Esophagus (tissue), 2 donors: Measurements from ENCODE around the gene FLNC. TPM values are rescaled to one million over a fixed set of nuclear protein-coding genes. Genes with fewer than 3 reads are reported as not detected.

Experiments
- H3K27ac ChIP-seq, 2 donors: one replicate each; pipeline ENCODE4 v1.5.1; 2013; ENCODE audit warnings: low read depth in 2 of 2, mild to moderate bottlenecking in 2 of 2, inconsistent platforms in 1 of 2, low read length in 1 of 2, moderate library complexity in 1 of 2
- H3K27me3 ChIP-seq, 2 donors: one replicate each; pipeline ENCODE4 v1.6.1; 2013; ENCODE audit warnings: low read length in 2 of 2, control low read depth in 1 of 2, mild to moderate bottlenecking in 1 of 2; ENCODE audit not compliant: insufficient read depth in 2 of 2, control insufficient read depth in 1 of 2
- H3K36me3 ChIP-seq, 2 donors: one replicate each; pipeline ENCODE4 v1.6.1; 2013; ENCODE audit warnings: low read length in 1 of 2; ENCODE audit not compliant: control insufficient read depth in 2 of 2, insufficient read depth in 2 of 2
- H3K4me1 ChIP-seq, 2 donors: one replicate each; pipeline ENCODE4 v1.6.1; 2013; ENCODE audit warnings: low read length in 1 of 2; ENCODE audit not compliant: control insufficient read depth in 2 of 2, insufficient read depth in 2 of 2
- H3K4me3 ChIP-seq, 2 donors: one replicate each; pipeline ENCODE4 v1.5.1; 2013; ENCODE audit warnings: low read length in 2 of 2, mild to moderate bottlenecking in 2 of 2, low read depth in 1 of 2, moderate library complexity in 1 of 2
- H3K9me3 ChIP-seq, 2 donors: one replicate each; pipeline ENCODE4 v1.6.1; 2013; ENCODE audit warnings: mild to moderate bottlenecking in 2 of 2, low read depth in 1 of 2, low read length in 1 of 2, moderate library complexity in 1 of 2; ENCODE audit not compliant: control insufficient read depth in 2 of 2, insufficient read depth in 1 of 2
- WGBS, 2 donors: extraction: QIAGEN DNeasy Blood & Tissue Kit; methylation state at CpG; one replicate each; pipeline ENCODE4 v1.1.7; 2013; 5-methylcytosine and 5-hydroxymethylcytosine counted together
- polyA plus RNA-seq, 2 donors: library from polyadenylated mRNA; stranded (reverse); fragments of 200-250 nt; gene quantifications; one replicate each; pipeline ENCODE4 v1.2.3, GENCODE V29; 2013
- donor health status: healthy with polysubstance abuse.
- donor health status: Bipolar disorder and iron deficiency.

FLNC gene
- polyA plus RNA-seq, 2 donors, result 3.1 to 7.7 TPM

GRCh38 chr7:128893251-128894100 lies 63.3 kb downstream of the FLNC start:
- WGBS, 2 donors, result 75 to 80% methylated on average over 23 of the region's 23 CpGs
- H3K27ac ChIP-seq, result peak overlapping the region; percentile 68 to 84
- peaks cover 4 to 27% of the 10 kb centered on the region in 2 donors for H3K4me1 ChIP-seq
- no peaks in the 10 kb centered on the region for H3K9me3 ChIP-seq
- H3K4me3 ChIP-seq, result no peak overlapping the region
- no peaks in the 10 kb centered on the region for H3K36me3 ChIP-seq
- H3K27me3 ChIP-seq, result peaks cover 0 to 3% of the 10 kb centered on the region in 2 donors

DNA sequence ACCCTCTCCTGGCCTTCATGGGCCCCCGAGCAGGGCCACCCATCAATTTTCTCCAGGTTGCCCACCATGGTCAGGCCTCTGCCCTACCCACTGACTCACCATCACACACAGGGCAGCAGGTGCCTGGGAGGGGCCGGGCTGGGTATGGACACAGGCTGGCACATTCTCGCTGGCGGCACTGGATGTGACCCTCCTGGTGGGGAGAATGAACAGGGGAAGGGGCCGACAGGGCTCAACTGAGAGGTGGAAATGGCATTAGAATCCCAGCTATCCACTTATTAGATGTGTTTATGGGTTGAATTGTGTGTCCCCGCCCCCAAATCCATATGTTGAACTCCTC lies 63.9 kb downstream of the FLNC start:
- Histone ChIP-seq H3K4me3 (no peak overlapping the region), H3K36me3 (no peaks in the 10 kb centered on the region), H3K9me3 (no peaks in the 10 kb centered on the region), H3K4me1 (peaks cover 4 to 27% of the 10 kb centered on the region in 2 donors), H3K27me3 (peaks cover 0 to 3% of the 10 kb centered on the region in 2 donors), H3K27ac (no peak overlapping the region)
- whole genome bisulfite sequencing, 2 donors, result 92 to 94% methylated on average over 6 of the region's 6 CpGs

GRCh38 chr7:128895320-128895719 lies 65.1 kb downstream of the FLNC start:
- no peak overlapping the region for H3K4me3 ChIP-seq
- H3K27ac ChIP-seq, result no peak overlapping the region
- no peaks in the 10 kb centered on the region for H3K36me3 ChIP-seq
- WGBS, 2 donors, result 86 to 87% methylated on average over 3 of the region's 3 CpGs
- H3K4me1 ChIP-seq, result peaks cover 4 to 27% of the 10 kb centered on the region in 2 donors
- no peaks in the 10 kb centered on the region for H3K9me3 ChIP-seq
- H3K27me3 ChIP-seq, result peaks cover 0 to 3% of the 10 kb centered on the region in 2 donors

DNA sequence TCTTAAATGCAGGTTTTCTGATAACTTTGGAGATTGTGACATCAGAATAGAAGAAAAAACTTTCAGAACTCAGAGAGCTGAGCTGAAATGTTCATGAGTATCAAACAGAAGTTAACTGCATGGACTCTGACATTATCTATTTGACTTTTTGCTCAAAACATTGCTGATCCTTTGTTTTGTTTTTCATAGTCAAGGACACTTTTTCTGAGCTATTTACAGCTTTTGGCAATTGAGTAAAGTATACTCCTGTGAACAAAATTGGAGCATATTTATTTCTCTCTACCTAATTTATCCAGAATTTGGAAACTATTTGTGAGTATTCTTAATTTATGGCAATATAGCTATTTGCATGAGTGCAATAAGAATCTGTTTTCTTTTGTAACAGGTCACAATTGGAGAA lies 69.2 kb downstream of the FLNC start:
- Histone ChIP-seq H3K27ac (no peak overlapping the region), H3K9me3 (no peaks in the 10 kb centered on the region), H3K4me1 (peaks cover 2 to 5% of the 10 kb centered on the region in 2 donors), H3K4me3 (no peak overlapping the region), H3K27me3 (no peaks in the 10 kb centered on the region), H3K36me3 (no peaks in the 10 kb centered on the region)

- Histone ChIP-seq H3K4me1 (peaks cover 2 to 7% of the 10 kb centered on the region in 2 donors), H3K4me3 (no peak overlapping the region), H3K27me3 (no peaks in the 10 kb centered on the region), H3K9me3 (no peaks in the 10 kb centered on the region), H3K36me3 (no peaks in the 10 kb centered on the region), H3K27ac (no peak overlapping the region)
- 53 to 57% methylated on average over 1 of the region's 1 CpG for WGBS, 2 donors
Observed at GRCh38 chr7:128900237-128900636, 70.0 kb downstream of the FLNC start.

DNA sequence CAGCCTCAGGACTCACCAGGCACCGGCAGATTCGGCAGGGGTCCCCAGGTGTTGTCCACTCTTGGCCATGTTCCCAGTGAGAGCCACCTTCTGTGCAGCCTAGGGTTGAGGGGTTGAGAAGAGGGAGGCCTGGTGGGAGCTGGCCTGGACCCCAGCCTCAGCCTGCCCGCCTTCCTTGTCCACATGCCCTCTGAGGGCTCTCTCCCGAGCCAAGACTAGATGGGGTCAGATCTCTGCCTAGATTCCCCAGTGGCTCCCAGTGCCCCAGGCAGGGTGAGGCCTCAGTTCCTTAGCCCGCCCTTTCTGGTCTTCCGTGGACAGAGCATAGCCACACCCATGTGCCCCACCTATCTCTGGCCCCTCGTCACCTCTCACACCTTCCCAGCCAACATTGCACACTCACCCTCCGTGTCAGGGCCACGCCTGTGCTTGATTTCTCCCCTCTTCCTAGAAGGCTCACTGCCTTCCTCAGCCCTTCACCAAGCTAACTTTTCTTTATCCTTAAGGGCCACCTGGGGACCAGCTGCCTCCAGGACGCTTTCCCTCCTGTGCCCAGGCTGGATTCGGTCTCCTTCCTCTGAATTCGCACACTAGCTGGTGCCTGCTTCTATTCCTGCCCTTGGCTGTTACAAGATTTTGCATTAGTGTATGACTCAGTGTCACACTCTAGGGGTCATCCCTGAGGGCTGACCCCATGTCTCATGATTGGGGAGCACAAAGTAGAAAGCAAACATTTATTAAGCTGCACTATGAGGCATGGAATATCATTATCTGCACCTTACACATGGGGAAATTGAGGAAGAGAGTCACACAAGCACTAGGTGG lies 72.8 kb downstream of the FLNC start:
- Histone ChIP-seq H3K36me3 (no peaks in the 10 kb centered on the region), H3K4me3 (no peak overlapping the region), H3K27ac (peak overlapping the region; percentile 8 to 83), H3K9me3 (no peaks in the 10 kb centered on the region), H3K4me1 (peaks cover 2 to 7% of the 10 kb centered on the region in 2 donors), H3K27me3 (no peaks in the 10 kb centered on the region)
- WGBS, 2 donors, result 66 to 67% methylated on average over 12 of the region's 12 CpGs

DNA sequence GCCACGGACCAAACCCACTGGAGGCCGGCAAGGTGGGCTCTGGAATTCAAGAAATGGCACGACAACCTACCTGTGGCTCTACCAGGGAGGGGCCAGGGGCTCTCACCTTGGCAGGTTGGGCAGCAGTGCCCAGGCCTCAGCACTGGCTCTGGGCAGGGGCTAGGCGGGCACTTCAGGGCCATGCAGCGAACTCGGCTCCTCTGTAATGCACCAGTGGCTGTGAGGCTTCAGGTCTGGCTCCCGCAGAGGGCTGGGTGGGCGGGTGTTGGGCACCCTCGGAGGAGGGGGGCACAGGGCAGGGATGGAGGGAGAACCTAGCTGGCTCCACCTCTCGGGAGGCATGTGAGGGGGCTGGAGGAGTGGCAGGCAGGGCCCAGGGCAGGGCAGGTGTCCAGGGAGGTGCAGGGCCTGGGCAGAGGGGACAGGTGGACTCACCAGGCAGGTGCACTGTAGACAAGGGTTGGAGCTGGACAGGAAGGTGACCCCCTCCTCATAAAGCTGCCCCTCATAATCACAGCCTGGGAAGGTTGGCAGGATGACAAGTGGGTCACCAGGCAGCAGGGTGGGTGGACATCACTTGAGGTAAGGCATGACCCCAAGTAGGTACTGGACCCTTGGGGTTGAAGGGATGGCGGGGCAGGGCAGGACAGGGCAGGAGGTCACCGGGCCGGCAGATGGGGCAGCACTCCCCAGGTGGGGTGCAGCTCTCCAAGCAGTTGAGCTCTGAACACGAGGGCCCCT lies 73.6 kb downstream of the FLNC start:
- no peaks in the 10 kb centered on the region for H3K36me3 ChIP-seq
- no peaks in the 10 kb centered on the region for H3K9me3 ChIP-seq
- H3K27me3 ChIP-seq, result peaks cover 0 to 4% of the 10 kb centered on the region in 2 donors
- no peak overlapping the region for H3K4me3 ChIP-seq
- 74 to 82% methylated on average over 14 of the region's 14 CpGs for WGBS, 2 donors
- H3K27ac ChIP-seq, result peak overlapping the region in 1 of 2 donors; percentile 83
- peaks cover 2 to 7% of the 10 kb centered on the region in 2 donors for H3K4me1 ChIP-seq

- WGBS, 2 donors, result 35 to 38% methylated on average over 8 of the region's 8 CpGs
- Histone ChIP-seq H3K9me3 (no peaks in the 10 kb centered on the region), H3K4me1 (peaks cover 2 to 7% of the 10 kb centered on the region in 2 donors), H3K27ac (no peak overlapping the region), H3K27me3 (peaks cover 0 to 4% of the 10 kb centered on the region in 2 donors), H3K36me3 (no peaks in the 10 kb centered on the region), H3K4me3 (no peak overlapping the region)
Observed at GRCh38 chr7:128904381-128905197, 74.4 kb downstream of the FLNC start.
